ENCODE data around the gene RGS6.

DNA sequence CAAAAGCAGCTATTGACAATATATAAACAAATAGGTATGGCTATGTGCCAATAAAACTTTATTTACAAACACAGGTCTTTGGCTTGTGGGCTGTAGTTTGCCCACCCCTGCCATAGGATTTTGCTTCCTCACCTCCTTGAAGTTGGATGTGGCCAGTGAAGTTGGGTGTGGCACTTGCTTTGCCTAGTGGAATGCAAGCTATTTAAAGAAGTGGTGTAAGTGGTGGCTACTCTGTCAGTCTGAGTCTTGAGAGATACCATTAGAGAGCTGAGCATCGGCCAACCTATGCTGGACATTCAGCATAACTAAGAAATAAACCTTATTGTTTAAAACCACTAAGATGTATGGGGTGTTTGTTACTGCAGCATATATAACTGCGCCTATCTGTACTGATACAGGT is 321.3 kb downstream of the RGS6 start:
- TF ChIP-seq, protein P1, sequence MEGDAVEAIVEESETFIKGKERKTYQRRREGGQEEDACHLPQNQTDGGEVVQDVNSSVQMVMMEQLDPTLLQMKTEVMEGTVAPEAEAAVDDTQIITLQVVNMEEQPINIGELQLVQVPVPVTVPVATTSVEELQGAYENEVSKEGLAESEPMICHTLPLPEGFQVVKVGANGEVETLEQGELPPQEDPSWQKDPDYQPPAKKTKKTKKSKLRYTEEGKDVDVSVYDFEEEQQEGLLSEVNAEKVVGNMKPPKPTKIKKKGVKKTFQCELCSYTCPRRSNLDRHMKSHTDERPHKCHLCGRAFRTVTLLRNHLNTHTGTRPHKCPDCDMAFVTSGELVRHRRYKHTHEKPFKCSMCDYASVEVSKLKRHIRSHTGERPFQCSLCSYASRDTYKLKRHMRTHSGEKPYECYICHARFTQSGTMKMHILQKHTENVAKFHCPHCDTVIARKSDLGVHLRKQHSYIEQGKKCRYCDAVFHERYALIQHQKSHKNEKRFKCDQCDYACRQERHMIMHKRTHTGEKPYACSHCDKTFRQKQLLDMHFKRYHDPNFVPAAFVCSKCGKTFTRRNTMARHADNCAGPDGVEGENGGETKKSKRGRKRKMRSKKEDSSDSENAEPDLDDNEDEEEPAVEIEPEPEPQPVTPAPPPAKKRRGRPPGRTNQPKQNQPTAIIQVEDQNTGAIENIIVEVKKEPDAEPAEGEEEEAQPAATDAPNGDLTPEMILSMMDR (IDR thresholded peaks at IDR 0.05): no peak
- no peak for TF ChIP-seq POLR2A (IDR thresholded peaks at IDR 0.05)
